HL-60 (cell line): ENCODE results near the gene AGGF1.

Experiments
- DNase-seq, 2 experiments: peaks; one replicate each; pipeline ENCODE4 v3.0.0-alpha.2; 2010 to 2020; ENCODE audit warnings: low read depth in 1 of 2, low spot score in 1 of 2
- H3K27ac ChIP-seq: fragments of 250-450 bp; sonication (Bioruptor Pico); replicated peaks from 2 replicates; pipeline ENCODE4 v1.5.1; 2020; ENCODE audit warnings: mild to moderate bottlenecking, moderate library complexity
- H3K27me3 ChIP-seq: fragments of 250-450 bp; sonication (Bioruptor Pico); 2 replicates; pipeline ENCODE4 v1.5.1; 2021; ENCODE audit warnings: mild to moderate bottlenecking, moderate library complexity; ENCODE audit not compliant: insufficient read depth, poor library complexity, severe bottlenecking
- H3K4me3 ChIP-seq: replicated peaks from 2 replicates; pipeline ENCODE4 v1.5.1; 2011; ENCODE audit warnings: mild to moderate bottlenecking, control low read depth, low read length; ENCODE audit not compliant: insufficient read depth
- GABPA ChIP-seq: IDR thresholded peaks from 2 replicates; pipeline ENCODE4 v1.6.1; 2012; ENCODE audit warnings: low read depth
- POLR2AphosphoS5 ChIP-seq: IDR thresholded peaks from 2 replicates; pipeline ENCODE4 v1.6.1; 2012; ENCODE audit warnings: low read depth
- REST ChIP-seq: IDR thresholded peaks from 2 replicates; pipeline ENCODE4 v1.6.1; 2012; ENCODE audit warnings: low read depth; ENCODE audit not compliant: insufficient replicate concordance
- SPI1 ChIP-seq: IDR thresholded peaks from 2 replicates; pipeline ENCODE4 v1.6.1; 2012; ENCODE audit warnings: low read depth, mild to moderate bottlenecking, borderline replicate concordance
- TF ChIP-seq, protein P1 (sequence below): IDR thresholded peaks from one replicate; pipeline ENCODE4 v1.5.1; 2011; ENCODE audit warnings: low read length, control low read depth, inconsistent platforms; ENCODE audit not compliant: insufficient read depth

AGGF1 gene

GRCh38 chr5:76999451-76999850, 30.8 kb upstream of the AGGF1 start:
- Histone ChIP-seq H3K27ac (no peak overlapping the region), H3K27me3 (no peaks in the 10 kb centered on the region), H3K4me3 (no peak overlapping the region)
- TF ChIP-seq GABPA (no peak), SPI1 (no peak), REST (no peak), POLR2AphosphoS5 (no peak)
- TF ChIP-seq, protein P1, sequence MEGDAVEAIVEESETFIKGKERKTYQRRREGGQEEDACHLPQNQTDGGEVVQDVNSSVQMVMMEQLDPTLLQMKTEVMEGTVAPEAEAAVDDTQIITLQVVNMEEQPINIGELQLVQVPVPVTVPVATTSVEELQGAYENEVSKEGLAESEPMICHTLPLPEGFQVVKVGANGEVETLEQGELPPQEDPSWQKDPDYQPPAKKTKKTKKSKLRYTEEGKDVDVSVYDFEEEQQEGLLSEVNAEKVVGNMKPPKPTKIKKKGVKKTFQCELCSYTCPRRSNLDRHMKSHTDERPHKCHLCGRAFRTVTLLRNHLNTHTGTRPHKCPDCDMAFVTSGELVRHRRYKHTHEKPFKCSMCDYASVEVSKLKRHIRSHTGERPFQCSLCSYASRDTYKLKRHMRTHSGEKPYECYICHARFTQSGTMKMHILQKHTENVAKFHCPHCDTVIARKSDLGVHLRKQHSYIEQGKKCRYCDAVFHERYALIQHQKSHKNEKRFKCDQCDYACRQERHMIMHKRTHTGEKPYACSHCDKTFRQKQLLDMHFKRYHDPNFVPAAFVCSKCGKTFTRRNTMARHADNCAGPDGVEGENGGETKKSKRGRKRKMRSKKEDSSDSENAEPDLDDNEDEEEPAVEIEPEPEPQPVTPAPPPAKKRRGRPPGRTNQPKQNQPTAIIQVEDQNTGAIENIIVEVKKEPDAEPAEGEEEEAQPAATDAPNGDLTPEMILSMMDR = no peak
- DNase-seq = peak; percentile 14 to 15

DNA sequence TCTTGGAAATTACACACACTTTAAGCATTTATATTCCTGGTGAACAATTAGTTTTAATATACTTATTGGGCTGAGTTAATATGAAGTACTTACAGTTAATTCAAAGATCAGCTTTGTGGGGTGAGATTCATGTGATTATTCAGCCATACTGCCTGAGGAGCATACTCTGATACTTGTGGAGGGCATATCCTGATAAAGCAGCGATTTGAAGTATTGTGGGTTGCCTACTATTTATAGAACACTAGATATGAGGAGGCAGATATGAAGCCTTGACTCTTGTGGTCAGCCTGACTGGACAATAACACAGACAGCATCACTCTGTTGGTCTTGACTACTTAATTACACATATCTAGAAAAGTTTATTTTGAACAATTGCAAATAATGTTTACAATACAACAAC, 27.0 kb upstream of the AGGF1 start:
- DNase-seq = no peak
- no peak for TF ChIP-seq SPI1
- no peak for TF ChIP-seq REST
- H3K4me3 ChIP-seq = no peak overlapping the region
- H3K27me3 ChIP-seq = no peaks in the 10 kb centered on the region
- H3K27ac ChIP-seq = no peak overlapping the region

GRCh38 chr5:77006124-77006523, 24.1 kb upstream of the AGGF1 start:
- Histone ChIP-seq H3K27ac (no peak overlapping the region), H3K4me3 (no peak overlapping the region), H3K27me3 (no peaks in the 10 kb centered on the region)
- TF ChIP-seq SPI1 = no peak
- no peak for TF ChIP-seq POLR2AphosphoS5
- TF ChIP-seq REST = no peak
- no peak for TF ChIP-seq GABPA
- TF ChIP-seq, protein P1 = no peak
- no peak for DNase-seq

DNA sequence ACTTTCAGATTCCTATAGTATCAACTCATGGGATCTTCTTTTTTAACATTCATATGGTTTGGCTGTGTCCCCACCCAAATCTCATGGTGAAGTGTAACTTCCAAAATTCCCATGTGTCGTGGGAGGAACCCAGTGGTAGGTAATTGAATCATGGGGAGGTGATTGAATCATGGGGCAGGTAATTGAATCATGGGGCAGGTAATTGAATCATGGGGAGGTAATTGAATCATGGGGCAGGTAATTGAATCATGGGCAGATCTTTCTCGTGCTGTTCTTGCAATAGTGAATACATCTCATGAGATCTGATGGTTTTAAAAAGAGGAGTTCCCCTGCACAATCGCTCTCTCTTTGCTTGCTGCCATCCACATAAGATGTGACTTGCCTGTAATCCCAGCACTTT, 21.8 kb upstream of the AGGF1 start:
- no peak for TF ChIP-seq SPI1
- TF ChIP-seq, protein P1 = no peak
- Histone ChIP-seq H3K4me3 (no peak overlapping the region), H3K27ac (no peak overlapping the region), H3K27me3 (no peaks in the 10 kb centered on the region)
- no peak for DNase-seq
